ENCODE data around the gene PCSK9.

- TF ChIP-seq CTCF (IDR thresholded peaks at IDR 0.05) (no peak), POLR2A (IDR thresholded peaks at IDR 0.05) (no peak)
Observed at GRCh38 chr1:55040083-55040932, 960 bp downstream of the PCSK9 start.
